ENCODE results near the gene DHX15. TPM values are rescaled to one million over a fixed set of nuclear protein-coding genes. Genes with fewer than 3 reads are reported as not detected.

DHX15 gene
- total and polyA plus RNA-seq, 9 of the 15 experiments (the other 6 are each of a cell fraction or from before 2014, with no cell fraction given) = 165 to 287 (median 208) TPM

- Histone ChIP-seq H3K27ac (ENCODE audit: extremely low read depth, low read depth, low read length) (no peak overlapping the region), H3K4me3 (no peak overlapping the region), H3K27me3 (ENCODE audit: control insufficient read depth in 2 of 2, insufficient read depth in 2 of 2, low read length in 2 of 2) (no peaks in the 10 kb centered on the region), H2AFZ (ENCODE audit: low read depth, low read length) (no peak overlapping the region), H3K9me3 (replicated peaks; ENCODE audit: control insufficient read depth, insufficient read depth, low read depth, low read length) (no peaks in the 10 kb centered on the region), H4K20me1 (replicated peaks; ENCODE audit: control insufficient read depth, insufficient read depth, low read length) (no peaks in the 10 kb centered on the region), H3K79me2 (ENCODE audit: control insufficient read depth, insufficient read depth, low read length) (no peaks in the 10 kb centered on the region), H3K9ac (ENCODE audit: insufficient read depth in 1 of 2, low read depth in 2 of 2, low read length in 2 of 2) (no peak overlapping the region), H3K4me1 (replicated peaks in 1 of 2; ENCODE audit: control insufficient read depth in 2 of 2, insufficient read depth in 2 of 2, low read length in 2 of 2) (no peaks in the 10 kb centered on the region), H3K4me2 (ENCODE audit: insufficient read depth, low read length) (no peak overlapping the region), H3K9me1 (ENCODE audit: control insufficient read depth, insufficient read depth, low read length) (no peaks in the 10 kb centered on the region), H3K36me3 (ENCODE audit: control insufficient read depth, insufficient read depth, low read length) (peaks cover 51% of the 10 kb centered on the region)
- intact Hi-C loops (cut with micrococcal nuclease) (no loop called here), in situ Hi-C loops (cut with MboI) (no loop called here)
- peak; percentile 25 for ATAC-seq
- DNase-seq (ENCODE audit: extremely low read depth in 1 of 4, low spot score in 3 of 4) = no peak
- BruUV-seq (replicated peaks) = no TSS peak
- POLR2A ChIA-PET = interaction anchor here (1.4 kb wide), 1 partner anchor 9 kb away, joined by 6 read pairs; no protein-coding TSS in a partner anchor
- CTCF ChIA-PET (ENCODE audit: low intra/inter-chr PET ratio) = no interaction called here
- no peak for FAIRE-seq
- 90% methylated on average over 5 of the region's 5 CpGs for WGBS (ENCODE audit: insufficient coverage, low coverage, missing lambda C conversion rate)
- TF ChIP-seq POLR2A (conservative IDR thresholded peaks at IDR 0.05) = peak; percentile 49
- TF ChIP-seq ZNF24 (IDR thresholded peaks at IDR 0.05) = no peak
- TF ChIP-seq ZMIZ1 (IDR thresholded peaks at IDR 0.05; ENCODE audit: low read depth in 2 of 2, low read length in 2 of 2) = no peak
- no peak for TF ChIP-seq USF1 (CRISPR knock-in tag; IDR thresholded peaks at IDR 0.05)
- no peak for TF ChIP-seq BCLAF1 (IDR thresholded peaks at IDR 0.05; ENCODE audit: borderline replicate concordance in 1 of 2, control insufficient read depth in 1 of 2, low read depth in 2 of 2, low read length in 1 of 2)
- TF ChIP-seq DACH1 (IDR thresholded peaks at IDR 0.05; ENCODE audit: partially characterized antibody) = no peak
- TF ChIP-seq GATAD2B (IDR thresholded peaks at IDR 0.05; ENCODE audit: borderline replicate concordance) = no peak
- no peak for TF ChIP-seq SIN3A (IDR thresholded peaks at IDR 0.05; ENCODE audit: borderline replicate concordance in 2 of 2, control insufficient read depth in 1 of 2, low read depth in 2 of 2, low read length in 2 of 2)
- no peak for TF ChIP-seq ZNF124 (CRISPR knock-in tag; IDR thresholded peaks at IDR 0.05)
- no peak for TF ChIP-seq ZNF217 (CRISPR knock-in tag; IDR thresholded peaks at IDR 0.05)
- no peak for TF ChIP-seq SIRT6 (IDR thresholded peaks at IDR 0.05; ENCODE audit: low read depth, low read length)
- no peak for TF ChIP-seq NUFIP1 (IDR thresholded peaks at IDR 0.05; ENCODE audit: partially characterized antibody)
- TF ChIP-seq FOXK1 (CRISPR knock-in tag; IDR thresholded peaks at IDR 0.05; ENCODE audit: borderline replicate concordance) = no peak
- no peak for TF ChIP-seq IFI16 (CRISPR knock-in tag; IDR thresholded peaks at IDR 0.05)
- no peak for TF ChIP-seq ZBTB9 (CRISPR knock-in tag; IDR thresholded peaks at IDR 0.05)
Observed at GRCh38 chr4:24515698-24516097, 68.7 kb downstream of the DHX15 start.

All from K562 (cell line).